H1 (cell line): ENCODE measurements around the gene PRDX2. TPM values are rescaled to one million over a fixed set of nuclear protein-coding genes. Genes with fewer than 3 reads are reported as not detected.

ENCODE experiments used
- CHD7 ChIP-seq: fragments of 300-600 bp; sonication (generic); IDR thresholded peaks from 2 replicates; pipeline ENCODE4 v1.7.1; 2012; ENCODE audit warnings: low read length, moderate library complexity, mild to moderate bottlenecking, inconsistent platforms; ENCODE audit not compliant: insufficient replicate concordance
- RAD21 ChIP-seq, 2 experiments: IDR thresholded peaks in 1 of 2; conservative IDR thresholded peaks in 1 of 2; 2 replicates each; pipeline ENCODE4 v1.6.1; 2011; ENCODE audit warnings: low read depth in 2 of 2, low read length in 2 of 2, improper control_type of control experiment in 1 of 2, inconsistent platforms in 1 of 2, mild to moderate bottlenecking in 1 of 2, moderate library complexity in 1 of 2
- polyA plus RNA-seq, 7 experiments: library from polyadenylated mRNA; depleted of rRNA in 3 of 7; stranded (reverse) in 5 of 7; unstranded in 2 of 7; fragments of >200 nt in 5 of 7; fragments of 200-250 nt in 2 of 7; gene quantifications; 1 replicate in 5 of 7; 2 replicates in 1 of 7; 4 replicates in 1 of 7; pipeline versions ENCODE4 v1.2.1 to v1.2.3, GENCODE V29; 2011 to 2013; ENCODE audit warnings: missing spikeins in 2 of 7, mixed read lengths in 2 of 7
- total RNA-seq: library from RNA; stranded (reverse); fragmentation: NEBNext Ultra II Directional; extraction: Animal tissue kit (Norgen Biotek cat#: 25700); gene quantifications from 2 replicates; pipeline ENCODE4 v1.2.1, GENCODE V29; 2021

The PRDX2 gene
- total and polyA plus RNA-seq, 2 of the 8 experiments (the other 6 are each of a cell fraction or from before 2014, with no cell fraction given): 380 to 748 TPM

- TF ChIP-seq CHD7 (no peak), RAD21 (IDR thresholded peaks at IDR 0.05 in 1 of 2, conservative IDR thresholded peaks at IDR 0.05 in 1 of 2; ENCODE audit: low read depth in 2 of 2, low read length in 2 of 2) (no peak)
These were observed 18.9 kb downstream of the PRDX2 start (continued) for GRCh38 chr19:12782424-12783290.
